ENCODE results near the gene CMIP.

GRCh38 chr16:81665588-81665987, 221.0 kb downstream of the CMIP start:
- TF ChIP-seq MAX (IDR thresholded peaks at IDR 0.05; ENCODE audit: low read depth) (no peak), ELF1 (IDR thresholded peaks at IDR 0.05) (no peak)

Measured in SK-N-SH (cell line).